H1 (cell line): ENCODE measurements around the gene CDC7. TPM values are rescaled to one million over a fixed set of nuclear protein-coding genes. Genes with fewer than 3 reads are reported as not detected.

ENCODE experiments used
- ASH2L ChIP-seq: fragments of 200-600, 300-600 bp; sonication (generic); IDR thresholded peaks from one replicate; pipeline ENCODE4 v1.7.1; 2017; ENCODE audit warnings: low read length
- ATF2 ChIP-seq: IDR thresholded peaks from 2 replicates; pipeline ENCODE4 v1.6.1; 2012; ENCODE audit warnings: low read length, inconsistent platforms
- BCL11A ChIP-seq, 2 experiments: IDR thresholded peaks; one replicate each; pipeline ENCODE4 v1.6.1; 2011; ENCODE audit warnings: low read depth in 2 of 2, low read length in 2 of 2, mild to moderate bottlenecking in 2 of 2
- CHD7 ChIP-seq: fragments of 300-600 bp; sonication (generic); IDR thresholded peaks from 2 replicates; pipeline ENCODE4 v1.7.1; 2012; ENCODE audit warnings: low read length, moderate library complexity, mild to moderate bottlenecking, inconsistent platforms; ENCODE audit not compliant: insufficient replicate concordance
- GTF2F1 ChIP-seq: IDR thresholded peaks from 2 replicates; pipeline ENCODE4 v1.6.1; 2012; ENCODE audit warnings: low read depth, low read length, improper control_type of control experiment, borderline replicate concordance
- POU5F1 ChIP-seq: IDR thresholded peaks from 2 replicates; pipeline ENCODE4 v1.6.1; 2011; ENCODE audit warnings: low read depth, mild to moderate bottlenecking, low read length, moderate library complexity
- TCF12 ChIP-seq: IDR thresholded peaks from 2 replicates; pipeline ENCODE4 v1.6.1; 2011; ENCODE audit warnings: low read depth, mild to moderate bottlenecking, low read length
- polyA plus RNA-seq, 7 experiments: library from polyadenylated mRNA; depleted of rRNA in 3 of 7; stranded (reverse) in 5 of 7; unstranded in 2 of 7; fragments of >200 nt in 5 of 7; fragments of 200-250 nt in 2 of 7; gene quantifications; 1 replicate in 5 of 7; 2 replicates in 1 of 7; 4 replicates in 1 of 7; pipeline versions ENCODE4 v1.2.1 to v1.2.3, GENCODE V29; 2011 to 2013; ENCODE audit warnings: missing spikeins in 2 of 7, mixed read lengths in 2 of 7
- total RNA-seq: library from RNA; stranded (reverse); fragmentation: NEBNext Ultra II Directional; extraction: Animal tissue kit (Norgen Biotek cat#: 25700); gene quantifications from 2 replicates; pipeline ENCODE4 v1.2.1, GENCODE V29; 2021

The CDC7 gene
- total and polyA plus RNA-seq, 2 of the 8 experiments (the other 6 are each of a cell fraction or from before 2014, with no cell fraction given), result 12.2 to 34.4 TPM

GRCh38 chr1:91537281-91537986 is 36.8 kb downstream of the CDC7 start (continued):
- no peak for TF ChIP-seq CHD7
- no peak for TF ChIP-seq GTF2F1
- TF ChIP-seq POU5F1, result no peak
- TF ChIP-seq ASH2L, result no peak
- TF ChIP-seq ATF2, result no peak
- no peak for TF ChIP-seq BCL11A (IDR thresholded peaks at IDR 0.05; ENCODE audit: low read depth in 2 of 2, low read length in 2 of 2)
- no peak for TF ChIP-seq TCF12
